Liver (tissue), 9 donors: ENCODE measurements around the gene DCDC2C. TPM values are rescaled to one million over a fixed set of nuclear protein-coding genes. Genes with fewer than 3 reads are reported as not detected.
A peak's percentile ranks its signal among the peaks of the same experiment; 100 is the strongest.

Experiments used
- DNase-seq: peaks from one replicate; pipeline ENCODE4 v3.0.0-alpha.2; 2017; ENCODE audit warnings: low spot score
- H3K27ac ChIP-seq, 2 donors: one replicate each; pipeline ENCODE4 v1.7.0; 2013; ENCODE audit warnings: inconsistent platforms in 2 of 2, low read length in 2 of 2, control low read depth in 1 of 2, low read depth in 1 of 2, mild to moderate bottlenecking in 1 of 2
- H3K27me3 ChIP-seq, 4 donors: one replicate each; pipeline versions ENCODE4 v1.6.1 to v1.7.0; 2013; ENCODE audit warnings: low read length in 3 of 4, inconsistent platforms in 1 of 4, mild to moderate bottlenecking in 1 of 4, moderate library complexity in 1 of 4; ENCODE audit not compliant: control insufficient read depth in 4 of 4, insufficient read depth in 4 of 4
- H3K36me3 ChIP-seq, 4 donors: one replicate each; pipeline versions ENCODE4 v1.6.1 to v1.7.0; 2013; ENCODE audit warnings: low read length in 3 of 4, mild to moderate bottlenecking in 3 of 4, low read depth in 1 of 4, moderate library complexity in 1 of 4; ENCODE audit not compliant: control insufficient read depth in 4 of 4, insufficient read depth in 3 of 4
- H3K4me1 ChIP-seq, 4 donors: one replicate each; pipeline versions ENCODE4 v1.6.1 to v1.7.0; 2013; ENCODE audit warnings: low read length in 3 of 4, mild to moderate bottlenecking in 3 of 4, moderate library complexity in 1 of 4; ENCODE audit not compliant: control insufficient read depth in 4 of 4, insufficient read depth in 4 of 4
- H3K4me3 ChIP-seq, 3 donors: one replicate each; pipeline versions ENCODE4 v1.6.1 to v1.7.0; 2013; ENCODE audit warnings: low read length in 3 of 3, control low read depth in 1 of 3, low read depth in 1 of 3, mild to moderate bottlenecking in 1 of 3
- H3K9ac ChIP-seq, 2 donors: one replicate each; pipeline ENCODE4 v1.7.0; 2013; ENCODE audit warnings: low read length in 2 of 2, mild to moderate bottlenecking in 2 of 2, moderate library complexity in 2 of 2, control low read depth in 1 of 2, low read depth in 1 of 2
- H3K9me3 ChIP-seq, 4 donors: one replicate each; pipeline versions ENCODE4 v1.6.1 to v1.7.0; 2013; ENCODE audit warnings: low read length in 3 of 4; ENCODE audit not compliant: control insufficient read depth in 4 of 4
- CTCF ChIP-seq: fragments of 150-350 bp; IDR thresholded peaks from 2 replicates; pipeline ENCODE4 v1.5.1; 2017; ENCODE audit warnings: improper control_type of control experiment, low read depth, low read length; ENCODE audit not compliant: missing input control
- EGR1 ChIP-seq, 2 donors: IDR thresholded peaks; 2 replicates each; pipeline ENCODE4 v1.6.1; 2016 to 2018; ENCODE audit warnings: antibody characterized with exemption in 2 of 2, low read depth in 2 of 2
- FOXA1 ChIP-seq: IDR thresholded peaks from 2 replicates; pipeline ENCODE4 v1.6.1; 2016; ENCODE audit warnings: antibody characterized with exemption
- FOXA2 ChIP-seq: IDR thresholded peaks from 2 replicates; pipeline ENCODE4 v1.6.1; 2016; ENCODE audit warnings: antibody characterized with exemption
- GABPA ChIP-seq, 2 donors: IDR thresholded peaks in 1 of 2; conservative IDR thresholded peaks in 1 of 2; 2 replicates each; pipeline ENCODE4 v1.6.1; 2016; ENCODE audit warnings: antibody characterized with exemption in 2 of 2, mild to moderate bottlenecking in 1 of 2, moderate library complexity in 1 of 2
- HNF4A ChIP-seq, 2 donors: conservative IDR thresholded peaks; 2 replicates each; pipeline ENCODE4 v1.6.1; 2016; ENCODE audit warnings: antibody characterized with exemption in 2 of 2, mild to moderate bottlenecking in 2 of 2
- HNF4G ChIP-seq: IDR thresholded peaks from 2 replicates; pipeline ENCODE4 v1.6.1; 2016; ENCODE audit warnings: antibody characterized with exemption
- JUND ChIP-seq, 2 donors: IDR thresholded peaks; 2 replicates each; pipeline ENCODE4 v1.6.1; 2016; ENCODE audit warnings: antibody characterized with exemption in 2 of 2
- NR2F2 ChIP-seq: IDR thresholded peaks from 2 replicates; pipeline ENCODE4 v1.6.1; 2016; ENCODE audit warnings: antibody characterized with exemption
- RAD21 ChIP-seq, 2 donors: IDR thresholded peaks; 2 replicates each; pipeline ENCODE4 v1.6.1; 2016; ENCODE audit warnings: antibody characterized with exemption in 2 of 2, mild to moderate bottlenecking in 2 of 2
- REST ChIP-seq: IDR thresholded peaks from 2 replicates; pipeline ENCODE4 v1.6.1; 2016; ENCODE audit warnings: antibody characterized with exemption, mild to moderate bottlenecking
- RXRA ChIP-seq, 2 donors: IDR thresholded peaks; 2 replicates each; pipeline ENCODE4 v1.6.1; 2017 to 2018; ENCODE audit warnings: antibody characterized with exemption in 2 of 2, mild to moderate bottlenecking in 1 of 2
- SP1 ChIP-seq: IDR thresholded peaks from 2 replicates; pipeline ENCODE4 v1.6.1; 2018; ENCODE audit warnings: antibody characterized with exemption, mild to moderate bottlenecking
- TAF1 ChIP-seq: conservative IDR thresholded peaks from 2 replicates; pipeline ENCODE4 v1.6.1; 2016; ENCODE audit warnings: antibody characterized with exemption, mild to moderate bottlenecking
- YY1 ChIP-seq: IDR thresholded peaks from 2 replicates; pipeline ENCODE4 v1.6.1; 2016; ENCODE audit warnings: antibody characterized with exemption, mild to moderate bottlenecking
- ZBTB33 ChIP-seq: IDR thresholded peaks from 2 replicates; pipeline ENCODE4 v1.6.1; 2016; ENCODE audit warnings: antibody characterized with exemption
- WGBS: extraction: QIAGEN DNeasy Blood & Tissue Kit; methylation state at CpG from one replicate; pipeline ENCODE4 v1.1.7; 2013; 5-methylcytosine and 5-hydroxymethylcytosine counted together
- polyA plus RNA-seq, 2 donors: library from polyadenylated mRNA; stranded (reverse) in 1 of 2; unstranded in 1 of 2; fragments of 200-250 nt in 1 of 2; fragments of >200 nt in 1 of 2; fragmentation: Nextera tagmentation in 1 of 2; extraction: Ambion mirVana in 1 of 2; gene quantifications; one replicate each; pipeline versions ENCODE4 v1.2.1 to v1.2.3, GENCODE V29; 2013 to 2015
- total RNA-seq, 2 donors: library from RNA; depleted of rRNA; stranded (reverse); fragments of >200 nt; gene quantifications; one replicate each; pipeline ENCODE4 v1.2.3, GENCODE V29; 2014
- TF ChIP-seq, protein P1 (sequence below): IDR thresholded peaks from 2 replicates; pipeline ENCODE4 v1.6.1; 2016; ENCODE audit warnings: antibody characterized with exemption
- donor health status: healthy.
- donor health status: healthy.
- donor health status: healthy.
- donor health status: healthy.
- donor health status: healthy.

DCDC2C gene
- total and polyA plus RNA-seq, 4 donors, result not detected

DNA sequence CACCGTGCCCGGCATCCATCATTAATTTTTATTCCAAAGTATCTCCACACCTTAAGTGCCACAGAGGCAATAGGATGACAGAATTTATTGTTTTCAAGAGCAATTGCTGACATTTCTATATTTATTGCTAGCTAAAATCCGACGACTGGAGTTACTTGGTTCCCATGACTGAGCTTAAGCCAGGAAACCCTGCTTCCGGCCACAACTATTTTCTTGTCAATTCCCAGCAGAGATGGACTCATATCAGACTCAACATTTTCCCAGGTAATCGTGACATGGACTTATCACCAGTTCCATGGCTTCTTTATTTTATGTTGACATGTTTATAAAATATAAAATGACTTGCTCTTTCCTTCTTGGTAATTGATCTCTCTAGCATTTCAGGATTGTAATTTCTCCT, 20.6 kb upstream of the DCDC2C start:
- H3K4me3 ChIP-seq, result no peak overlapping the region
- H3K9ac ChIP-seq, result no peak overlapping the region
- no peaks in the 10 kb centered on the region for H3K36me3 ChIP-seq
- no peaks in the 10 kb centered on the region for H3K27me3 ChIP-seq
- TF ChIP-seq FOXA2 (no peak), HNF4G (no peak), YY1 (no peak), RXRA (IDR thresholded peaks at IDR 0.05) (no peak), RAD21 (IDR thresholded peaks at IDR 0.05) (no peak), JUND (IDR thresholded peaks at IDR 0.05) (no peak), SP1 (no peak), CTCF (no peak), GABPA (IDR thresholded peaks at IDR 0.05 in 1 of 2, conservative IDR thresholded peaks at IDR 0.05 in 1 of 2) (no peak), ZBTB33 (no peak), HNF4A (conservative IDR thresholded peaks at IDR 0.05) (no peak), NR2F2 (no peak), FOXA1 (no peak), REST (no peak), TAF1 (no peak)
- TF ChIP-seq, protein P1, sequence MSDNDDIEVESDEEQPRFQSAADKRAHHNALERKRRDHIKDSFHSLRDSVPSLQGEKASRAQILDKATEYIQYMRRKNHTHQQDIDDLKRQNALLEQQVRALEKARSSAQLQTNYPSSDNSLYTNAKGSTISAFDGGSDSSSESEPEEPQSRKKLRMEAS, result no peak
- H3K9me3 ChIP-seq, result no peaks in the 10 kb centered on the region
- no peak for DNase-seq
- no peaks in the 10 kb centered on the region for H3K4me1 ChIP-seq
- no peak overlapping the region for H3K27ac ChIP-seq
- WGBS, result 80% methylated on average over 6 of the region's 6 CpGs

- no peaks in the 10 kb centered on the region for H3K9me3 ChIP-seq
- H3K9ac ChIP-seq, result no peak overlapping the region
- no peaks in the 10 kb centered on the region for H3K4me1 ChIP-seq
- no peaks in the 10 kb centered on the region for H3K27me3 ChIP-seq
- 46% methylated on average over 3 of the region's 3 CpGs for WGBS
- H3K4me3 ChIP-seq, result no peak overlapping the region
- no peak for DNase-seq
- H3K27ac ChIP-seq, result no peak overlapping the region
- no peaks in the 10 kb centered on the region for H3K36me3 ChIP-seq
- TF ChIP-seq EGR1 (IDR thresholded peaks at IDR 0.05; ENCODE audit: low read depth in 2 of 2) (no peak), RAD21 (IDR thresholded peaks at IDR 0.05) (peak; percentile 16 to 27)
Measured at GRCh38 chr2:3683748-3684454, 19.5 kb upstream of the DCDC2C start.
